PC-9 (cell line): ENCODE data around the gene PRR14. TPM values are rescaled to one million over a fixed set of nuclear protein-coding genes. Genes with fewer than 3 reads are reported as not detected.

Source experiments
- BruUV-seq: library from RNA; stranded (reverse); fragments of 400-500 nt; replicated peaks from 2 replicates; lab custom pipeline; 2021; lab: Mats Ljungman, UMichigan
- CTCF ChIA-PET: fragments of 300-600 bp; sonication (Branson Sonifier 250); formaldehyde crosslinking; loops from one replicate; lab custom pipeline; 2022; ENCODE audit warnings: antibody characterized with exemption; lab: Charles Lee
- POLR2A ChIA-PET: fragments of 300-600 bp; sonication (Branson Sonifier 250); formaldehyde crosslinking; loops from one replicate; lab custom pipeline; 2022; ENCODE audit warnings: antibody characterized with exemption; ENCODE audit not compliant: unreplicated experiment; lab: Charles Lee
- DNase-seq, 2 experiments: peaks; one replicate each; pipeline versions ENCODE4 v3.0.0 to v3.0.0-alpha.2; 2015 to 2022; ENCODE audit warnings: mixed read lengths in 1 of 2
- H2AFZ ChIP-seq: fragments of 200-600 bp; sonication (generic); 2 replicates; pipeline ENCODE4 v1.8.1; 2017; ENCODE audit warnings: antibody characterized with exemption
- H3F3A ChIP-seq: fragments of 200-600 bp; sonication (generic); 2 replicates; pipeline ENCODE4 v1.8.1; 2017; ENCODE audit warnings: antibody characterized with exemption, mild to moderate bottlenecking, low read depth; ENCODE audit not compliant: insufficient read depth
- H3K27ac ChIP-seq: fragments of 200-600 bp; sonication (generic); 2 replicates; pipeline ENCODE4 v1.6.1; 2016; ENCODE audit warnings: mixed run types
- H3K27me3 ChIP-seq: fragments of 200-600 bp; sonication (generic); 2 replicates; pipeline ENCODE4 v1.6.1; 2016; ENCODE audit warnings: low read depth, mixed run types; ENCODE audit not compliant: insufficient read depth
- H3K36me3 ChIP-seq: fragments of 200-600 bp; sonication (generic); 2 replicates; pipeline ENCODE4 v1.6.1; 2016; ENCODE audit warnings: low read depth, mixed run types
- H3K4me1 ChIP-seq: fragments of 200-600 bp; sonication (generic); replicated peaks from 2 replicates; pipeline ENCODE4 v1.6.1; 2016; ENCODE audit warnings: mixed run types; ENCODE audit not compliant: insufficient read depth
- H3K4me2 ChIP-seq: fragments of 200-600 bp; sonication (generic); 2 replicates; pipeline ENCODE4 v1.6.1; 2017; ENCODE audit warnings: mixed run types
- H3K4me3 ChIP-seq: fragments of 200-600 bp; sonication (generic); 2 replicates; pipeline ENCODE4 v1.6.1; 2016; ENCODE audit warnings: mixed run types
- H3K79me2 ChIP-seq: fragments of 200-600 bp; sonication (generic); 2 replicates; pipeline ENCODE4 v1.6.1; 2017; ENCODE audit warnings: low read depth, mixed run types
- H3K9me2 ChIP-seq: fragments of 200-600 bp; sonication (generic); 2 replicates; pipeline ENCODE4 v1.8.1; 2017; ENCODE audit warnings: mild to moderate bottlenecking; ENCODE audit not compliant: insufficient read depth
- H3K9me3 ChIP-seq: fragments of 200-600 bp; sonication (generic); 2 replicates; pipeline ENCODE4 v1.8.1; 2016; ENCODE audit warnings: low read depth; ENCODE audit not compliant: insufficient read depth
- H4K20me1 ChIP-seq: fragments of 200-600 bp; sonication (generic); 2 replicates; pipeline ENCODE4 v1.8.1; 2017; ENCODE audit not compliant: insufficient read depth
- EZH2 ChIP-seq: fragments of 200-600 bp; sonication (generic); IDR thresholded peaks from 2 replicates; pipeline ENCODE4 v1.8.0; 2017; ENCODE audit warnings: antibody characterized with exemption, low read depth
- intact Hi-C: fragments of 100-400 bp; cut with micrococcal nuclease; formaldehyde crosslinking; loops from one replicate; pipeline ENCODE4 v1.10.0; 2022; ENCODE audit not compliant: unreplicated experiment
- total RNA-seq: library from RNA; stranded (reverse); gene quantifications from 2 replicates; pipeline ENCODE4 v1.2.3, GENCODE V29; 2021
- TF ChIP-seq, protein P1 (sequence below): fragments of 200-600 bp; sonication (generic); conservative IDR thresholded peaks from 2 replicates; pipeline ENCODE4 v1.6.1; 2017; ENCODE audit warnings: mixed run types, antibody characterized with exemption, mild to moderate bottlenecking, moderate library complexity

The PRR14 gene
- total RNA-seq, 1 experiment from 2014 or later = 67.3 TPM

DNA sequence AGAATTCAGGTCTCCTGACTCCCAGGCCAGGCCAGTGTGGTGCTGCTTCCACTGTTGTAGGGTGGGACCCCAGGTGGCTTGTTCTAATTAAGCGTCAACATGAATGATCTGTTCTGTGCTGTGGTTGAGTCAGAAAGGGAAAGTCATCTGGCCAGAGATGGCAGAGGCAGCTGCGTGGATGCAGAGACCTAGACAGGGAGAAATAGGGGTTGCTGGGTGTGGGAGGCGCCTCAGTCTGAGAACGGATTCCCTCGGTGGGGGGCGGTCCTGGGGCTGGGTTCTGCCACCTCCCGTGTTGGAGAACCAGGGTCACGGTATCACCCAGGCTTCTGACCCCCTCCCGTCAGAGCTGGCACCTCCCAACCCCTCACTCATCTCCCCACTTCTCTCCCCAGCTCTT lies 13.1 kb downstream of the PRR14 start:
- BruUV-seq = no TSS peak

DNA sequence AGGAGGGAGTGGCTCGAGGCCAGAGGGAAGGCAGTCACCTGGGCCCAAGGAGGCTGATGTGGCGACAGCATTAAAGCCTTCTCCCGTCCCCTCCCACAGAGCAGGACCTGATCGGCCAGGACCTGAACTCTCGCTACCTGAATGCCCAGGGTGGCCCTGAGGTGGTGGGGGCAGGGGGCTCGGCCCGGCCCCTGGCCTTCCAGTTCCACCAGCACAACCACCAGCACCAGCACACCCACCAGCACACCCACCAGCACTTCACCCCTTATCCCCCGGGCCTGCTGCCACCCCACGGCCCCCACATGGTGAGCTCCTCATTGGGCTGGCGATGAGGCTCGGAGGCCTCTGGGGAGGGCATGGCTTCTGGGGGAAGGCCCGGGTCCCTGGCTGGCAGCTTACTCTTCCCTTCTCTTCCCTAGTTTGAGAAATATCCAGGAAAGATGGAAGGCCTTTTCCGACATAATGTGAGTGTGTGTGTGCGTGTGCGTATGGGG lies 13.9 kb downstream of the PRR14 start:
- POLR2A ChIA-PET = no interaction called here
- Histone ChIP-seq H3F3A (peaks cover 2% of the 10 kb centered on the region; the same call in 1 of the 2 replicates), H3K9me2 (no peaks in the 10 kb centered on the region), H3K4me1 (peaks cover 15% of the 10 kb centered on the region), H3K79me2 (peaks cover 42% of the 10 kb centered on the region), H2AFZ (no peak overlapping the region), H3K4me2 (no peak overlapping the region), H3K27me3 (no peaks in the 10 kb centered on the region), H3K9me3 (no peaks in the 10 kb centered on the region), H3K27ac (no peak overlapping the region), H3K4me3 (no peak overlapping the region), H4K20me1 (peaks cover 31% of the 10 kb centered on the region), H3K36me3 (peaks cover 42% of the 10 kb centered on the region)
- intact Hi-C loops = no loop called here
- no peak for DNase-seq
- TF ChIP-seq, protein P1, sequence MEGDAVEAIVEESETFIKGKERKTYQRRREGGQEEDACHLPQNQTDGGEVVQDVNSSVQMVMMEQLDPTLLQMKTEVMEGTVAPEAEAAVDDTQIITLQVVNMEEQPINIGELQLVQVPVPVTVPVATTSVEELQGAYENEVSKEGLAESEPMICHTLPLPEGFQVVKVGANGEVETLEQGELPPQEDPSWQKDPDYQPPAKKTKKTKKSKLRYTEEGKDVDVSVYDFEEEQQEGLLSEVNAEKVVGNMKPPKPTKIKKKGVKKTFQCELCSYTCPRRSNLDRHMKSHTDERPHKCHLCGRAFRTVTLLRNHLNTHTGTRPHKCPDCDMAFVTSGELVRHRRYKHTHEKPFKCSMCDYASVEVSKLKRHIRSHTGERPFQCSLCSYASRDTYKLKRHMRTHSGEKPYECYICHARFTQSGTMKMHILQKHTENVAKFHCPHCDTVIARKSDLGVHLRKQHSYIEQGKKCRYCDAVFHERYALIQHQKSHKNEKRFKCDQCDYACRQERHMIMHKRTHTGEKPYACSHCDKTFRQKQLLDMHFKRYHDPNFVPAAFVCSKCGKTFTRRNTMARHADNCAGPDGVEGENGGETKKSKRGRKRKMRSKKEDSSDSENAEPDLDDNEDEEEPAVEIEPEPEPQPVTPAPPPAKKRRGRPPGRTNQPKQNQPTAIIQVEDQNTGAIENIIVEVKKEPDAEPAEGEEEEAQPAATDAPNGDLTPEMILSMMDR = no peak
- TF ChIP-seq EZH2 = no peak
- CTCF ChIA-PET = interaction anchor here (0.6 kb wide), 1 partner anchor 573 kb away, joined by 4 read pairs; no protein-coding TSS in a partner anchor
- no TSS peak for BruUV-seq

More for the DNA sequence above, 13.1 kb downstream of the PRR14 start:
- Histone ChIP-seq H3K79me2 (peaks cover 43% of the 10 kb centered on the region), H3K9me3 (no peaks in the 10 kb centered on the region), H3K4me3 (no peak overlapping the region), H3F3A (peaks cover 4% of the 10 kb centered on the region), H3K4me2 (no peak overlapping the region), H3K27ac (no peak overlapping the region), H3K9me2 (no peaks in the 10 kb centered on the region), H3K36me3 (peaks cover 42% of the 10 kb centered on the region), H2AFZ (no peak overlapping the region), H4K20me1 (peaks cover 31% of the 10 kb centered on the region), H3K4me1 (peaks cover 15% of the 10 kb centered on the region), H3K27me3 (no peaks in the 10 kb centered on the region)
- CTCF ChIA-PET = no interaction called here
- DNase-seq = no peak
- POLR2A ChIA-PET = no interaction called here
- TF ChIP-seq, protein P1 = no peak
- TF ChIP-seq EZH2 = no peak
- intact Hi-C loops = no loop called here

GRCh38 chr16:30665155-30665829 lies 14.5 kb downstream of the PRR14 start:
- POLR2A ChIA-PET = interaction anchor here (0.7 kb wide), 1 partner anchor 273 kb away, joined by 4 read pairs; no protein-coding TSS in a partner anchor

More at GRCh38 chr16:30665155-30665829, 14.5 kb downstream of the PRR14 start:
- Histone ChIP-seq H3K9me2 (no peaks in the 10 kb centered on the region), H3K27me3 (no peaks in the 10 kb centered on the region), H3F3A (peaks cover 6% of the 10 kb centered on the region; the same call in 1 of the 2 replicates), H4K20me1 (peaks cover 31% of the 10 kb centered on the region), H3K79me2 (peaks cover 36% of the 10 kb centered on the region), H2AFZ (no peak overlapping the region), H3K4me1 (peaks cover 15% of the 10 kb centered on the region), H3K36me3 (peaks cover 42% of the 10 kb centered on the region), H3K9me3 (no peaks in the 10 kb centered on the region), H3K4me2 (no peak overlapping the region), H3K4me3 (no peak overlapping the region), H3K27ac (no peak overlapping the region)
- intact Hi-C loops = no loop called here
- no TSS peak for BruUV-seq
- DNase-seq = no peak
- CTCF ChIA-PET = interaction anchor here (0.6 kb wide), 3 partner anchors 24 to 574 kb away, joined by 4 to 5 read pairs (median 4); partner anchors contain the start of gene FBXL19
- TF ChIP-seq, protein P1 = no peak
- no peak for TF ChIP-seq EZH2
